IMR-90 (cell line): ENCODE data around the gene CDC26. TPM values are rescaled to one million over a fixed set of nuclear protein-coding genes. Genes with fewer than 3 reads are reported as not detected.

Experiments
- ATAC-seq: fragments of 200-7000 bp; cut with Tn5 transposase; 2 replicates; pipeline ENCODE4 v1.9.1; 2020; ENCODE audit warnings: low read depth, mild to moderate bottlenecking, moderate library complexity
- BruUV-seq: library from RNA; stranded (reverse); fragments of 400-500 nt; replicated peaks from 2 replicates; lab custom pipeline; 2021; lab: Mats Ljungman, UMichigan
- CTCF ChIA-PET: fragments of 300-600 bp; formaldehyde crosslinking; extraction: SDS; loops from one replicate; lab custom pipeline; 2021; ENCODE audit warnings: antibody characterized with exemption; lab: Yijun Ruan, JAX
- POLR2A ChIA-PET: fragments of 300-600 bp; sonication (Branson Sonifier 250); formaldehyde crosslinking; loops from one replicate; lab custom pipeline; 2022; ENCODE audit warnings: antibody characterized with exemption; ENCODE audit not compliant: unreplicated experiment; lab: Charles Lee
- DNase-seq: peaks from one replicate; pipeline ENCODE4 v3.0.0; 2013
- H2AFZ ChIP-seq: replicated peaks from 2 replicates; pipeline ENCODE3; 2013; ENCODE audit warnings: low read length, mild to moderate bottlenecking; ENCODE audit not compliant: poor library complexity
- H2AK5ac ChIP-seq: 2 replicates; pipeline ENCODE4 v1.6.1; 2013; ENCODE audit warnings: low read depth, low read length, inconsistent platforms
- H2AK9ac ChIP-seq: replicated peaks from 2 replicates; pipeline ENCODE3; 2013; ENCODE audit warnings: mild to moderate bottlenecking, low read depth, low read length, moderate library complexity; ENCODE audit not compliant: poor library complexity
- H2BK120ac ChIP-seq: 2 replicates; pipeline ENCODE4 v1.6.1; 2013; ENCODE audit warnings: low read depth, low read length, inconsistent platforms
- H2BK15ac ChIP-seq: 3 replicates; pipeline ENCODE4 v1.6.1; 2013; ENCODE audit warnings: low read depth, low read length, inconsistent platforms
- H2BK20ac ChIP-seq: 2 replicates; pipeline ENCODE4 v1.6.1; 2013; ENCODE audit warnings: low read depth, mild to moderate bottlenecking, inconsistent platforms, low read length, moderate library complexity
- H2BK5ac ChIP-seq: 2 replicates; pipeline ENCODE4 v1.6.1; 2013; ENCODE audit warnings: mild to moderate bottlenecking, low read depth, low read length, inconsistent platforms; ENCODE audit not compliant: poor library complexity, severe bottlenecking
- H3K14ac ChIP-seq: replicated peaks from 2 replicates; pipeline ENCODE4 v1.6.1; 2013; ENCODE audit warnings: low read depth, low read length, inconsistent platforms
- H3K18ac ChIP-seq: 2 replicates; pipeline ENCODE4 v1.6.1; 2013; ENCODE audit warnings: low read depth, low read length, control low read depth
- H3K23ac ChIP-seq: 2 replicates; pipeline ENCODE4 v1.6.1; 2013; ENCODE audit warnings: low read depth, low read length, inconsistent platforms
- H3K27ac ChIP-seq: 2 replicates; pipeline ENCODE4 v1.5.1; 2013; ENCODE audit warnings: mild to moderate bottlenecking, control low read depth, low read length; ENCODE audit not compliant: insufficient read depth
- H3K27me3 ChIP-seq: 2 replicates; pipeline ENCODE4 v1.6.1; 2013; ENCODE audit warnings: low read length; ENCODE audit not compliant: control insufficient read depth, insufficient read depth
- H3K36me3 ChIP-seq: 2 replicates; pipeline ENCODE4 v1.6.1; 2013; ENCODE audit warnings: low read length, mixed read lengths; ENCODE audit not compliant: control insufficient read depth, insufficient read depth
- H3K4ac ChIP-seq: 2 replicates; pipeline ENCODE4 v1.6.1; 2013; ENCODE audit warnings: low read depth, low read length, inconsistent platforms
- H3K4me1 ChIP-seq: 2 replicates; pipeline ENCODE4 v1.6.1; 2013; ENCODE audit warnings: low read length, mixed read lengths; ENCODE audit not compliant: control insufficient read depth, insufficient read depth
- H3K4me2 ChIP-seq: 2 replicates; pipeline ENCODE4 v1.6.1; 2013; ENCODE audit warnings: low read depth, mild to moderate bottlenecking, control low read depth, low read length, moderate library complexity
- H3K4me3 ChIP-seq: 2 replicates; pipeline ENCODE4 v1.5.1; 2013; ENCODE audit warnings: low read depth, mild to moderate bottlenecking, control low read depth, low read length, moderate library complexity; ENCODE audit not compliant: insufficient read depth
- H3K56ac ChIP-seq: 2 replicates; pipeline ENCODE4 v1.6.1; 2013; ENCODE audit warnings: low read length, inconsistent platforms; ENCODE audit not compliant: insufficient read depth; ENCODE audit errors: extremely low read depth
- H3K79me1 ChIP-seq, 2 experiments: 2 replicates each; pipeline ENCODE4 v1.6.1; 2013; ENCODE audit warnings: low read length in 2 of 2, inconsistent platforms in 1 of 2, low read depth in 1 of 2
- H3K9ac ChIP-seq: 2 replicates; pipeline ENCODE4 v1.6.1; 2013; ENCODE audit warnings: low read depth, low read length, control low read depth
- H3K9me1 ChIP-seq: 2 replicates; pipeline ENCODE4 v1.6.1; 2013; ENCODE audit warnings: low read length, inconsistent platforms; ENCODE audit not compliant: insufficient read depth
- H3K9me3 ChIP-seq: 2 replicates; pipeline ENCODE4 v1.6.1; 2013; ENCODE audit warnings: low read length; ENCODE audit not compliant: control insufficient read depth, insufficient read depth
- H4K20me1 ChIP-seq: 2 replicates; pipeline ENCODE4 v1.6.1; 2013; ENCODE audit warnings: low read length, inconsistent platforms; ENCODE audit not compliant: insufficient read depth
- H4K5ac ChIP-seq: 2 replicates; pipeline ENCODE4 v1.6.1; 2013; ENCODE audit warnings: mild to moderate bottlenecking, low read depth, low read length, control low read depth
- H4K8ac ChIP-seq, 2 experiments: 2 replicates each; pipeline ENCODE4 v1.6.1; 2013; ENCODE audit warnings: low read depth in 2 of 2, low read length in 2 of 2, control low read depth in 1 of 2, inconsistent platforms in 1 of 2
- H4K91ac ChIP-seq: 2 replicates; pipeline ENCODE4 v1.6.1; 2013; ENCODE audit warnings: low read depth, low read length, inconsistent platforms; ENCODE audit not compliant: insufficient read depth
- BHLHE40 ChIP-seq: fragments of 150-350 bp; IDR thresholded peaks from 2 replicates; pipeline ENCODE4 v1.6.1; 2016; ENCODE audit warnings: mild to moderate bottlenecking, low read depth, low read length
- CEBPB ChIP-seq: IDR thresholded peaks from 2 replicates; pipeline ENCODE4 v1.6.1; 2012; ENCODE audit warnings: low read depth, low read length, improper control_type of control experiment
- CHD1 ChIP-seq: IDR thresholded peaks from 2 replicates; pipeline ENCODE4 v1.6.1; 2012; ENCODE audit warnings: low read depth, low read length, improper control_type of control experiment
- CTCF ChIP-seq: conservative IDR thresholded peaks from 2 replicates; pipeline ENCODE4 v1.5.1; 2012; ENCODE audit warnings: mild to moderate bottlenecking, low read depth, low read length, improper control_type of control experiment
- ELK1 ChIP-seq: fragments of 150-350 bp; IDR thresholded peaks from 2 replicates; pipeline ENCODE4 v1.6.1; 2016; ENCODE audit warnings: low read depth, mild to moderate bottlenecking, low read length, moderate library complexity, borderline replicate concordance
- FOS ChIP-seq: fragments of 150-350 bp; IDR thresholded peaks from 2 replicates; pipeline ENCODE4 v1.6.1; 2016; ENCODE audit warnings: low read depth, low read length
- MAFK ChIP-seq: IDR thresholded peaks from 2 replicates; pipeline ENCODE4 v1.6.1; 2012; ENCODE audit warnings: low read depth, low read length, improper control_type of control experiment
- MAZ ChIP-seq: IDR thresholded peaks from 2 replicates; pipeline ENCODE4 v1.6.1; 2012; ENCODE audit warnings: low read depth, mild to moderate bottlenecking, low read length, improper control_type of control experiment, moderate library complexity, borderline replicate concordance
- MXI1 ChIP-seq: IDR thresholded peaks from 2 replicates; pipeline ENCODE4 v1.6.1; 2012; ENCODE audit warnings: low read depth, mild to moderate bottlenecking, low read length, moderate library complexity, borderline replicate concordance
- POLR2A ChIP-seq: IDR thresholded peaks from 2 replicates; pipeline ENCODE4 v1.6.1; 2012; ENCODE audit warnings: mild to moderate bottlenecking, low read depth, low read length
- RAD21 ChIP-seq: IDR thresholded peaks from 2 replicates; pipeline ENCODE4 v1.6.1; 2012; ENCODE audit warnings: low read length, improper control_type of control experiment
- RCOR1 ChIP-seq: IDR thresholded peaks from 2 replicates; pipeline ENCODE4 v1.6.1; 2012; ENCODE audit warnings: mild to moderate bottlenecking, low read length, improper control_type of control experiment; ENCODE audit not compliant: insufficient replicate concordance
- RFX5 ChIP-seq: IDR thresholded peaks from 2 replicates; pipeline ENCODE4 v1.8.0; 2012; ENCODE audit warnings: low read depth, mild to moderate bottlenecking, low read length, moderate library complexity
- USF2 ChIP-seq: fragments of 150-350 bp; IDR thresholded peaks from 2 replicates; pipeline ENCODE4 v1.6.1; 2017; ENCODE audit warnings: mild to moderate bottlenecking, antibody characterized with exemption, low read length, low read depth
- WGBS, 2 experiments: methylation state at CpG; one replicate each; pipeline versions ENCODE4 v1.1.5 to v1.1.7; 2013; ENCODE audit warnings: missing lambda C conversion rate in 2 of 2; ENCODE audit not compliant: insufficient read length in 1 of 2; ENCODE audit errors: extremely low coverage in 2 of 2; 5-methylcytosine and 5-hydroxymethylcytosine counted together
- dilution Hi-C: fragments of 300-500 bp; cut with HindIII; formaldehyde crosslinking; loops from one replicate; pipeline ENCODE4 v1.14.3; 2018; ENCODE audit warnings: low sequenced_read_pairs; ENCODE audit not compliant: unreplicated experiment
- in situ Hi-C: fragments of 300-500 bp; cut with MboI; formaldehyde crosslinking; loops from 3 replicates; pipeline ENCODE4 v1.14.3; 2019; ENCODE audit warnings: low sequenced_read_pairs, inconsistent platforms, mixed read lengths
- intact Hi-C: fragments of 100-400 bp; cut with micrococcal nuclease; formaldehyde crosslinking; loops from 2 replicates; pipeline ENCODE4 v1.10.0; 2022
- polyA plus RNA-seq, 3 experiments: library from polyadenylated mRNA; depleted of rRNA; stranded (reverse); fragments of >200 nt; gene quantifications; 2 replicates each; pipeline ENCODE4 v1.2.3, GENCODE V29; 2012; ENCODE audit warnings: low replicate concordance in 1 of 3
- total RNA-seq: library from RNA; depleted of rRNA; stranded (reverse); fragments of >200 nt; gene quantifications from 2 replicates; pipeline ENCODE4 v1.2.3, GENCODE V29; 2012

CDC26 gene
- total and polyA plus RNA-seq, 2 of the 4 experiments (the other 2 are of a cell fraction): 16.5 to 32.7 TPM

GRCh38 chr9:113238202-113238858, 37.0 kb downstream of the CDC26 start:
- ATAC-seq: no peak
- CTCF ChIA-PET: no interaction called here

More at GRCh38 chr9:113238202-113238858, 37.0 kb downstream of the CDC26 start:
- Histone ChIP-seq H4K8ac (no peak overlapping the region), H2AFZ (no peak overlapping the region), H3K27me3 (no peaks in the 10 kb centered on the region), H3K27ac (no peak overlapping the region), H3K36me3 (no peaks in the 10 kb centered on the region), H4K5ac (no peak overlapping the region), H3K14ac (no peak overlapping the region), H4K20me1 (peaks cover 50% of the 10 kb centered on the region; the same call in 1 of the 2 replicates), H3K9me1 (no peaks in the 10 kb centered on the region), H2BK5ac (no peak overlapping the region), H2BK15ac (no peak overlapping the region), H2AK9ac (no peak overlapping the region), H3K56ac (no peak overlapping the region), H3K4me1 (no peaks in the 10 kb centered on the region; the same call in 1 of the 2 replicates), H3K4ac (no peak overlapping the region), H3K9me3 (no peaks in the 10 kb centered on the region), H3K79me1 (peaks cover 27 to 57% of the 10 kb centered on the region in 2 experiments), H2BK20ac (no peak overlapping the region), H3K23ac (no peak overlapping the region), H3K4me2 (no peak overlapping the region), H4K91ac (no peak overlapping the region), H3K9ac (no peak overlapping the region), H2AK5ac (no peak overlapping the region), H2BK120ac (no peak overlapping the region), H3K18ac (no peak overlapping the region), H3K4me3 (no peak overlapping the region)
- BruUV-seq: no TSS peak
- no peak for DNase-seq
- POLR2A ChIA-PET: no interaction called here
- dilution Hi-C loops (no loop called here), in situ Hi-C loops (no loop called here), intact Hi-C loops (no loop called here)
- WGBS, 2 experiments: no CpG with 5 or more reads among the region's 10 CpGs
- TF ChIP-seq MAFK: no peak
- TF ChIP-seq MXI1: no peak
- TF ChIP-seq CEBPB: no peak
- TF ChIP-seq BHLHE40: no peak
- TF ChIP-seq RAD21: no peak
- TF ChIP-seq MAZ: no peak
- no peak for TF ChIP-seq CTCF
- no peak for TF ChIP-seq RCOR1
- TF ChIP-seq ELK1: no peak
- TF ChIP-seq RFX5: no peak
- no peak for TF ChIP-seq POLR2A
- TF ChIP-seq USF2: no peak
- no peak for TF ChIP-seq CHD1
- no peak for TF ChIP-seq FOS
